H1 (cell line): Measurements from ENCODE around the gene TTYH2. TPM values are rescaled to one million over a fixed set of nuclear protein-coding genes. Genes with fewer than 3 reads are reported as not detected.

Experiments
- CTCF ChIA-PET: fragments of 300-600 bp; sonication (Branson Sonifier 250); formaldehyde crosslinking; loops from one replicate; lab custom pipeline; 2021; ENCODE audit not compliant: partially characterized antibody; lab: Charles Lee
- POLR2A ChIA-PET: fragments of 300-600 bp; sonication (Branson Sonifier 250); formaldehyde crosslinking; loops from one replicate; lab custom pipeline; 2021; ENCODE audit warnings: inconsistent platforms; ENCODE audit not compliant: partially characterized antibody; lab: Charles Lee
- DNase-seq, 2 experiments: peaks; one replicate each; pipeline versions ENCODE4 v3.0.0 to v3.0.0-alpha.2; 2010 to 2022; ENCODE audit warnings: low spot score in 2 of 2, low read depth in 1 of 2, mixed read lengths in 1 of 2
- FAIRE-seq: peaks from 2 replicates; lab custom pipeline; 2011; peaks lifted over from hg19 to GRCh38; lab: Jason Lieb, UNC
- H2AFZ ChIP-seq: 2 replicates; pipeline ENCODE4 v1.8.1; 2012; ENCODE audit warnings: low read length, inconsistent platforms
- H2AK5ac ChIP-seq: 2 replicates; pipeline ENCODE4 v1.6.1; 2013; ENCODE audit warnings: low read depth, low read length
- H2BK120ac ChIP-seq: replicated peaks from 2 replicates; pipeline ENCODE3; 2013; ENCODE audit warnings: low read depth, low read length, inconsistent platforms
- H2BK12ac ChIP-seq: 2 replicates; pipeline ENCODE4 v1.6.1; 2013; ENCODE audit warnings: low read depth, low read length
- H2BK15ac ChIP-seq: 2 replicates; pipeline ENCODE4 v1.6.1; 2013; ENCODE audit warnings: low read length
- H2BK20ac ChIP-seq: 2 replicates; pipeline ENCODE4 v1.6.1; 2013; ENCODE audit warnings: low read length
- H2BK5ac ChIP-seq: 2 replicates; pipeline ENCODE4 v1.6.1; 2013; ENCODE audit warnings: low read depth, low read length
- H3K14ac ChIP-seq: 2 replicates; pipeline ENCODE4 v1.6.1; 2013; ENCODE audit warnings: inconsistent platforms; ENCODE audit not compliant: insufficient read length
- H3K18ac ChIP-seq: 2 replicates; pipeline ENCODE4 v1.6.1; 2013; ENCODE audit warnings: low read length; ENCODE audit errors: extremely low read depth
- H3K23ac ChIP-seq: 2 replicates; pipeline ENCODE4 v1.6.1; 2013; ENCODE audit warnings: inconsistent platforms; ENCODE audit not compliant: insufficient read length
- H3K23me2 ChIP-seq: 2 replicates; pipeline ENCODE4 v1.6.1; 2013; ENCODE audit warnings: low read depth, low read length
- H3K27ac ChIP-seq: 2 replicates; pipeline ENCODE4 v1.6.1; 2011; ENCODE audit warnings: low read depth, low read length, inconsistent platforms
- H3K27me3 ChIP-seq, 4 experiments: replicated peaks in 1 of 4; 1 replicate in 1 of 4; 2 replicates in 3 of 4; pipeline versions ENCODE4 v1.6.1 to v1.8.1; 2011 to 2013; ENCODE audit warnings: low read length in 3 of 4, mild to moderate bottlenecking in 3 of 4, inconsistent platforms in 2 of 4, mixed read lengths in 2 of 4, moderate library complexity in 1 of 4; ENCODE audit not compliant: control insufficient read depth in 3 of 4, insufficient read depth in 3 of 4; ENCODE audit errors: extremely low read depth in 1 of 4
- H3K36me3 ChIP-seq, 4 experiments: 2 replicates each; pipeline versions ENCODE4 v1.6.1 to v1.8.1; 2011 to 2013; ENCODE audit warnings: mild to moderate bottlenecking in 4 of 4, low read length in 3 of 4, moderate library complexity in 2 of 4, control low read depth in 1 of 4, inconsistent platforms in 1 of 4; ENCODE audit not compliant: insufficient read depth in 4 of 4, control insufficient read depth in 2 of 4
- H3K4ac ChIP-seq: replicated peaks from 2 replicates; pipeline ENCODE3; 2013; ENCODE audit warnings: low read length, low read depth, mixed read lengths, inconsistent platforms; ENCODE audit not compliant: insufficient read length
- H3K4me1 ChIP-seq, 4 experiments: replicated peaks in 1 of 4; 1 replicate in 1 of 4; 2 replicates in 3 of 4; pipeline versions ENCODE4 v1.6.1 to v1.8.1; 2011 to 2013; ENCODE audit warnings: low read length in 3 of 4, inconsistent platforms in 2 of 4, mixed read lengths in 1 of 4; ENCODE audit not compliant: insufficient read depth in 4 of 4, control insufficient read depth in 3 of 4
- H3K4me2 ChIP-seq, 2 experiments: 2 replicates each; pipeline versions ENCODE4 v1.6.1 to v1.8.1; 2011 to 2013; ENCODE audit warnings: low read depth in 2 of 2, low read length in 2 of 2, control low read depth in 1 of 2, inconsistent platforms in 1 of 2, mild to moderate bottlenecking in 1 of 2; ENCODE audit not compliant: insufficient read depth in 1 of 2
- H3K4me3 ChIP-seq, 4 experiments: fragments of 200-600, 300-600 bp in 1 of 4; sonication (generic), shearing (Covaris generic), sonication (Bioruptor Twin) in 1 of 4; 2 replicates each; pipeline versions ENCODE4 v1.5.1 to v1.8.1; 2011 to 2016; ENCODE audit warnings: low read length in 4 of 4, low read depth in 3 of 4, control low read depth in 2 of 4, inconsistent platforms in 2 of 4, mild to moderate bottlenecking in 2 of 4, mixed read lengths in 1 of 4, moderate library complexity in 1 of 4; ENCODE audit not compliant: insufficient read depth in 2 of 4; ENCODE audit errors: extremely low read depth in 1 of 4
- H3K56ac ChIP-seq: replicated peaks from 2 replicates; pipeline ENCODE3; 2013; ENCODE audit warnings: low read depth, mild to moderate bottlenecking, mixed read lengths, low read length, inconsistent platforms; ENCODE audit not compliant: insufficient read length
- H3K79me1 ChIP-seq: 2 replicates; pipeline ENCODE4 v1.6.1; 2013; ENCODE audit warnings: low read depth, low read length, control low read depth
- H3K79me2 ChIP-seq, 2 experiments: 2 replicates each; pipeline versions ENCODE4 v1.6.1 to v1.8.1; 2012 to 2013; ENCODE audit warnings: low read length in 2 of 2, mild to moderate bottlenecking in 2 of 2, inconsistent platforms in 1 of 2; ENCODE audit not compliant: insufficient read depth in 2 of 2, control insufficient read depth in 1 of 2
- H3K9ac ChIP-seq, 4 experiments: replicated peaks in 1 of 4; 1 replicate in 1 of 4; 2 replicates in 3 of 4; pipeline versions ENCODE4 v1.6.1 to v1.8.1; 2011 to 2013; ENCODE audit warnings: low read depth in 3 of 4, low read length in 3 of 4, control low read depth in 2 of 4, mild to moderate bottlenecking in 2 of 4, moderate library complexity in 2 of 4, inconsistent platforms in 1 of 4; ENCODE audit errors: extremely low read depth in 1 of 4
- H3K9me3 ChIP-seq, 2 experiments: 2 replicates each; pipeline versions ENCODE4 v1.6.1 to v1.8.1; 2012 to 2013; ENCODE audit warnings: mild to moderate bottlenecking in 2 of 2, moderate library complexity in 2 of 2, control low read depth in 1 of 2, inconsistent platforms in 1 of 2, low read depth in 1 of 2, low read length in 1 of 2, mixed read lengths in 1 of 2; ENCODE audit not compliant: insufficient read depth in 2 of 2
- H4K20me1 ChIP-seq, 2 experiments: replicated peaks in 1 of 2; 2 replicates each; pipeline versions ENCODE3 to v1.8.1; 2011 to 2013; ENCODE audit warnings: inconsistent platforms in 2 of 2, low read length in 2 of 2, mild to moderate bottlenecking in 1 of 2; ENCODE audit not compliant: insufficient read depth in 2 of 2, control insufficient read depth in 1 of 2
- H4K5ac ChIP-seq: 2 replicates; pipeline ENCODE4 v1.6.1; 2013; ENCODE audit warnings: low read length, low read depth, mixed read lengths, inconsistent platforms; ENCODE audit not compliant: insufficient read length
- H4K8ac ChIP-seq: 2 replicates; pipeline ENCODE4 v1.8.0; 2013; ENCODE audit warnings: mild to moderate bottlenecking, moderate library complexity, low read length, inconsistent platforms; ENCODE audit not compliant: insufficient read depth; ENCODE audit errors: extremely low read depth
- H4K91ac ChIP-seq: replicated peaks from 2 replicates; pipeline ENCODE3; 2013; ENCODE audit warnings: low read length, mixed read lengths, inconsistent platforms; ENCODE audit not compliant: insufficient read length
- CHD1 ChIP-seq: IDR thresholded peaks from 2 replicates; pipeline ENCODE4 v1.6.1; 2012; ENCODE audit warnings: low read depth, low read length, improper control_type of control experiment
- SP2 ChIP-seq: IDR thresholded peaks from 2 replicates; pipeline ENCODE4 v1.6.1; 2012; ENCODE audit warnings: mild to moderate bottlenecking, low read length, inconsistent platforms
- WGBS, 2 experiments: shearing (Covaris generic) in 1 of 2; methylation state at CpG; one replicate each; pipeline versions ENCODE4 v1.1.6 to v1.1.7; 2013 to 2015; ENCODE audit warnings: low lambda C conversion rate in 2 of 2, mixed read lengths in 2 of 2, inconsistent platforms in 1 of 2, low coverage in 1 of 2, missing lambda C conversion rate in 1 of 2; ENCODE audit not compliant: insufficient replicate concordance in 2 of 2, insufficient coverage in 1 of 2, insufficient read length in 1 of 2; ENCODE audit errors: extremely low coverage in 1 of 2, missing lambda C conversion rate in 1 of 2; 5-methylcytosine and 5-hydroxymethylcytosine counted together
- polyA plus RNA-seq, 7 experiments: library from polyadenylated mRNA; depleted of rRNA in 3 of 7; stranded (reverse) in 5 of 7; unstranded in 2 of 7; fragments of >200 nt in 5 of 7; fragments of 200-250 nt in 2 of 7; gene quantifications; 1 replicate in 5 of 7; 2 replicates in 1 of 7; 4 replicates in 1 of 7; pipeline versions ENCODE4 v1.2.1 to v1.2.3, GENCODE V29; 2011 to 2013; ENCODE audit warnings: missing spikeins in 2 of 7, mixed read lengths in 2 of 7
- total RNA-seq: library from RNA; stranded (reverse); fragmentation: NEBNext Ultra II Directional; extraction: Animal tissue kit (Norgen Biotek cat#: 25700); gene quantifications from 2 replicates; pipeline ENCODE4 v1.2.1, GENCODE V29; 2021
- TF ChIP-seq, protein P1 (sequence below), 3 experiments: IDR thresholded peaks; 1 replicate in 2 of 3; 2 replicates in 1 of 3; pipeline versions ENCODE4 v1.5.1 to v1.6.1; 2011; ENCODE audit warnings: low read length in 3 of 3, mild to moderate bottlenecking in 3 of 3, inconsistent platforms in 2 of 3, low read depth in 1 of 3, moderate library complexity in 1 of 3; ENCODE audit not compliant: insufficient read depth in 1 of 3; ENCODE audit errors: control extremely low read depth in 1 of 3

TTYH2 gene
- total and polyA plus RNA-seq, 2 of the 8 experiments (the other 6 are each of a cell fraction or from before 2014, with no cell fraction given): 3.2 to 9.2 TPM

DNA sequence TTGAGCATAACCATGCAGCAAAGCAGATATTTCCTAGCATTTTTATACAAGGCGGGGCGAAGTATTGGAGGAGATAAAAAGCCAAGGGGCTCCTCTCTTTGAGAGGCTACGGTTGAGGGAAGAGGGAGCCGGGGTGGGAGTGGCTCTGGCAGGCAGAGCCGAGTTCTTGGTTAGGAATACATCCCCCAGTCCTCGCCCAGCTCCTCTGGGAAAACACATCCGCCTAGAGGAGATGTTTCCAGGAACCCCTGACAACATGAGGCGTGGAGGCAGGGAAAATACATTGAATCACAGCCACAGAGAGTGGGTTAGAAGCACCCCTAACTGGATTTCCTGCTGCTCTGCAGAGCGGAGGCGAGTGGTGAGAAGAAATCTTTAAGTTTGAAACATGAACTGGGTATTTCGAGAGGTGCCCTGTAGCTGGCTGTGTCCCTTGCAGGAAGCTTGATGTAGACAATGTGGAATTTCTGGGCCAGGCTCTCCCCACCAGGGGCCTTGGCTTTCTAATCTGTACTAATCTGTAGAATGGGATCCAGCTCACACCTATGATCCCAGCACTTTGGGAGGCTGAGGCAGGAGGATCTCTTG, 27.3 kb downstream of the TTYH2 start:
- Histone ChIP-seq H3K56ac (no peak overlapping the region), H3K36me3 (no peaks in the 10 kb centered on the region), H3K4me2 (no peak overlapping the region), H3K23me2 (no peaks in the 10 kb centered on the region), H3K79me2 (no peaks in the 10 kb centered on the region), H2BK5ac (no peak overlapping the region), H3K14ac (no peak overlapping the region), H3K4me3 (no peak overlapping the region), H3K27ac (no peak overlapping the region), H2BK120ac (no peak overlapping the region), H3K9me3 (no peaks in the 10 kb centered on the region), H3K23ac (no peak overlapping the region), H3K4ac (no peak overlapping the region), H2BK20ac (no peak overlapping the region), H3K79me1 (no peaks in the 10 kb centered on the region), H2AFZ (no peak overlapping the region), H4K8ac (no peak overlapping the region; the same call in 1 of the 2 replicates), H3K18ac (no peak overlapping the region), H3K27me3 (no peaks in the 10 kb centered on the region), H4K5ac (no peak overlapping the region), H4K91ac (no peak overlapping the region), H3K4me1 (peaks cover 7 to 23% (median 15%) of the 10 kb centered on the region in 4 experiments), H4K20me1 (no peaks in the 10 kb centered on the region), H2BK12ac (no peak overlapping the region), H3K9ac (no peak overlapping the region), H2BK15ac (peak overlapping the region; percentile 72; the same call in 1 of the 2 replicates), H2AK5ac (no peak overlapping the region)
- POLR2A ChIA-PET: interaction anchor here (1.2 to 8.2 kb wide), 4 partner anchors 10 to 38 kb away, joined by 3 to 61 read pairs (median 4); partner anchors contain the start of genes RPL38 and TTYH2
- 78% methylated on average over 11 of the region's 11 CpGs; no CpG with 5 or more reads in 1 of the 2 experiments for WGBS, 2 experiments
- CTCF ChIA-PET: interaction anchor here (0.8 to 2.5 kb wide), 5 partner anchors 20 to 530 kb away, joined by 3 to 6 read pairs (median 4); no protein-coding TSS in a partner anchor
- DNase-seq (no peak), FAIRE-seq (no peak)
- TF ChIP-seq, protein P1, sequence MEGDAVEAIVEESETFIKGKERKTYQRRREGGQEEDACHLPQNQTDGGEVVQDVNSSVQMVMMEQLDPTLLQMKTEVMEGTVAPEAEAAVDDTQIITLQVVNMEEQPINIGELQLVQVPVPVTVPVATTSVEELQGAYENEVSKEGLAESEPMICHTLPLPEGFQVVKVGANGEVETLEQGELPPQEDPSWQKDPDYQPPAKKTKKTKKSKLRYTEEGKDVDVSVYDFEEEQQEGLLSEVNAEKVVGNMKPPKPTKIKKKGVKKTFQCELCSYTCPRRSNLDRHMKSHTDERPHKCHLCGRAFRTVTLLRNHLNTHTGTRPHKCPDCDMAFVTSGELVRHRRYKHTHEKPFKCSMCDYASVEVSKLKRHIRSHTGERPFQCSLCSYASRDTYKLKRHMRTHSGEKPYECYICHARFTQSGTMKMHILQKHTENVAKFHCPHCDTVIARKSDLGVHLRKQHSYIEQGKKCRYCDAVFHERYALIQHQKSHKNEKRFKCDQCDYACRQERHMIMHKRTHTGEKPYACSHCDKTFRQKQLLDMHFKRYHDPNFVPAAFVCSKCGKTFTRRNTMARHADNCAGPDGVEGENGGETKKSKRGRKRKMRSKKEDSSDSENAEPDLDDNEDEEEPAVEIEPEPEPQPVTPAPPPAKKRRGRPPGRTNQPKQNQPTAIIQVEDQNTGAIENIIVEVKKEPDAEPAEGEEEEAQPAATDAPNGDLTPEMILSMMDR (IDR thresholded peaks at IDR 0.05; ENCODE audit: control extremely low read depth in 1 of 3, insufficient read depth in 1 of 3, low read depth in 1 of 3, low read length in 3 of 3): no peak
- TF ChIP-seq CHD1 (no peak), SP2 (no peak)
